ENCODE data around the gene U2AF1L4. TPM values are rescaled to one million over a fixed set of nuclear protein-coding genes. Genes with fewer than 3 reads are reported as not detected.

U2AF1L4 gene
- total RNA-seq, 4 donors from 2014 or later: 7.9 to 31.1 (median 20.9) TPM

- peak overlapping the region; percentile 93 to 99 (median 98) for H3K27ac ChIP-seq (replicated peaks in 1 of 4)
- H3K4me1 ChIP-seq: peaks cover 31 to 70% (median 57%) of the 10 kb centered on the region in 4 donors
- TF ChIP-seq EP300 (IDR thresholded peaks at IDR 0.05): peak; percentile 72
- TF ChIP-seq POLR2AphosphoS5 (IDR thresholded peaks at IDR 0.05): peak; percentile 81 to 85
- no peak for TF ChIP-seq POLR2A (IDR thresholded peaks at IDR 0.05; ENCODE audit: low read depth)
- no peak for TF ChIP-seq CTCF (IDR thresholded peaks at IDR 0.05)
- peaks cover 26 to 38% (median 31%) of the 10 kb centered on the region in 4 donors for H3K36me3 ChIP-seq
- DNase-seq (ENCODE audit: extremely low spot score): peak; percentile 95
- WGBS: 7% methylated on average over 28 of the region's 74 CpGs
- H3K27me3 ChIP-seq: no peaks in the 10 kb centered on the region
- intact Hi-C loops (cut with DNase I): no loop called here
- H3K9me3 ChIP-seq: no peaks in the 10 kb centered on the region
- peak overlapping the region; percentile 80 to 95 (median 89) for H3K4me3 ChIP-seq
These were observed 10.5 kb upstream of the U2AF1L4 start for GRCh38 chr19:35755550-35756376.

GRCh38 chr19:35755131-35755549, 9.9 kb upstream of the U2AF1L4 start:
- H3K36me3 ChIP-seq: peaks cover 26 to 36% (median 31%) of the 10 kb centered on the region in 4 donors
- peaks cover 31 to 73% (median 61%) of the 10 kb centered on the region in 4 donors for H3K4me1 ChIP-seq
- no peaks in the 10 kb centered on the region for H3K9me3 ChIP-seq
- peak overlapping the region; percentile 93 to 99 (median 98) for H3K27ac ChIP-seq (replicated peaks in 1 of 4)
- H3K4me3 ChIP-seq: peak overlapping the region; percentile 80 to 95 (median 89)
- intact Hi-C loops (cut with DNase I): no loop called here
- no peaks in the 10 kb centered on the region for H3K27me3 ChIP-seq
- TF ChIP-seq POLR2A (IDR thresholded peaks at IDR 0.05; ENCODE audit: low read depth): no peak
- WGBS: 23% methylated on average over 16 of the region's 17 CpGs
- no peak for DNase-seq (ENCODE audit: extremely low spot score)

GRCh38 chr19:35754370-35755130, 9.3 kb upstream of the U2AF1L4 start:
- no peak for DNase-seq (ENCODE audit: extremely low spot score)
- no peaks in the 10 kb centered on the region for H3K9me3 ChIP-seq
- H3K36me3 ChIP-seq: peaks cover 26 to 33% (median 30%) of the 10 kb centered on the region in 4 donors
- TF ChIP-seq POLR2AphosphoS5 (IDR thresholded peaks at IDR 0.05) (no peak), POLR2A (IDR thresholded peaks at IDR 0.05; ENCODE audit: low read depth) (no peak), EP300 (IDR thresholded peaks at IDR 0.05) (no peak), CTCF (IDR thresholded peaks at IDR 0.05) (no peak)
- H3K27ac ChIP-seq (replicated peaks in 1 of 4): peak overlapping the region; percentile 93 to 99 (median 98)
- no peaks in the 10 kb centered on the region for H3K27me3 ChIP-seq
- WGBS: 76% methylated on average over 13 of the region's 13 CpGs
- H3K4me1 ChIP-seq: peaks cover 36 to 74% (median 62%) of the 10 kb centered on the region in 4 donors
- peak overlapping the region; percentile 80 to 95 (median 89) for H3K4me3 ChIP-seq
- intact Hi-C loops (cut with DNase I): no loop called here

- TF ChIP-seq EP300 (IDR thresholded peaks at IDR 0.05) (no peak), POLR2AphosphoS5 (IDR thresholded peaks at IDR 0.05) (no peak)
- H3K27ac ChIP-seq (replicated peaks in 1 of 4): peak overlapping the region; percentile 93 to 99 (median 98)
- intact Hi-C loops (cut with DNase I): no loop called here
- H3K36me3 ChIP-seq: peaks cover 26 to 33% (median 30%) of the 10 kb centered on the region in 4 donors
- H3K4me1 ChIP-seq: peaks cover 40 to 74% (median 62%) of the 10 kb centered on the region in 4 donors
- WGBS: 84% methylated on average over 9 of the region's 20 CpGs
- no peaks in the 10 kb centered on the region for H3K27me3 ChIP-seq
- no peak overlapping the region for H3K4me3 ChIP-seq
- no peaks in the 10 kb centered on the region for H3K9me3 ChIP-seq
- DNase-seq (ENCODE audit: extremely low spot score): no peak
These were observed 8.6 kb upstream of the U2AF1L4 start for GRCh38 chr19:35753634-35754369.

GRCh38 chr19:35752746-35753350, 7.6 kb upstream of the U2AF1L4 start:
- no peak for DNase-seq (ENCODE audit: extremely low spot score)
- H3K4me1 ChIP-seq: peaks cover 37 to 75% (median 61%) of the 10 kb centered on the region in 4 donors
- peak overlapping the region; percentile 93 to 99 (median 98) for H3K27ac ChIP-seq (replicated peaks in 1 of 4)
- intact Hi-C loops (cut with DNase I): no loop called here
- H3K27me3 ChIP-seq: no peaks in the 10 kb centered on the region
- no peaks in the 10 kb centered on the region for H3K9me3 ChIP-seq
- peaks cover 26 to 33% (median 30%) of the 10 kb centered on the region in 4 donors for H3K36me3 ChIP-seq
- 94% methylated on average over 20 of the region's 20 CpGs for WGBS
- no peak for TF ChIP-seq CTCF (IDR thresholded peaks at IDR 0.05)
- no peak for TF ChIP-seq POLR2A (IDR thresholded peaks at IDR 0.05; ENCODE audit: low read depth)
- TF ChIP-seq EP300 (IDR thresholded peaks at IDR 0.05): no peak
- no peak for TF ChIP-seq POLR2AphosphoS5 (IDR thresholded peaks at IDR 0.05)
- no peak overlapping the region for H3K4me3 ChIP-seq
